ENCODE measurements around the gene ABTB2.

ABTB2 gene

DNA sequence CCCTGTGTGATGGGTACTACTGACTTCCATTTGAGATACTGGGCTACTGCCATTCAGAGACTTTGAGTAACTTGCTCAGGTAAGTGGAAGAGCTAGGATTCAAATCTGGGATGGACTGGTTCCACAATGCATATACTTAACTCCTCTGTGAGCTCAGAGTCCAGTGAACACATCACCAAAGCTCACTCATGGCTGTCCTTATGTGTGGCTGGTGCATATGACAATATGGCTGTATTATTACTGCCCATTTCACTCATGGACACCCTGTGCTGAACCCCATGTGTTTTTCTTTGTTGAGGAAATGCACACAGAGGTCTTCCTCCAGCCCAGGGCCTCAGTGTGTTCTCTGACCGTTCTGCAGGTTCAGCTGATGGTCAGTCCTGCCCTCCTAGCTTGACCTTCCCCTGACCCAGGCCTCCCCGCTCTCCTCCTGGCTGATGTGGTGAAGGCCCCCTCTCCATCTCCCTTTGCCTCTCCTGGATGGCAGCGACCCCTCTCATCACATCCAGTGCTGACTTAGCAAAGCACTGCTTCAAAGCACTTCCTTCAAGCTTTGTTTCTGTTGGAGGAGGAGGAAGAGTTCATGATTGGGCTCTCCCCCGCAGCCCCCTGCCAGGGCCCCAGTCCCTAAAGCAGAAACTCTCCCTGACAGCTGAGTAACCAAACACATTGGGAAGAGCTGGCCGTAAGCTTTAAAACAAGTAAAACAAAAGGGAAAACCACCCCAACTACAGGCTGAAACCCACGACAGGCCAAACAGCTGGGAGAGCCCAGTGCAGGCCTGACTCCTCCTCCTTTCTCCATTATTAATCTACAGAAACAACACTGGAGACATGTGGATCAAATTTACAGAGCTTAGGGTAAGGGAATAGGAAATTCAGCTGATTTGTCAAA is 151.2 kb downstream of the ABTB2 start:
- no peak for DNase-seq

DNA sequence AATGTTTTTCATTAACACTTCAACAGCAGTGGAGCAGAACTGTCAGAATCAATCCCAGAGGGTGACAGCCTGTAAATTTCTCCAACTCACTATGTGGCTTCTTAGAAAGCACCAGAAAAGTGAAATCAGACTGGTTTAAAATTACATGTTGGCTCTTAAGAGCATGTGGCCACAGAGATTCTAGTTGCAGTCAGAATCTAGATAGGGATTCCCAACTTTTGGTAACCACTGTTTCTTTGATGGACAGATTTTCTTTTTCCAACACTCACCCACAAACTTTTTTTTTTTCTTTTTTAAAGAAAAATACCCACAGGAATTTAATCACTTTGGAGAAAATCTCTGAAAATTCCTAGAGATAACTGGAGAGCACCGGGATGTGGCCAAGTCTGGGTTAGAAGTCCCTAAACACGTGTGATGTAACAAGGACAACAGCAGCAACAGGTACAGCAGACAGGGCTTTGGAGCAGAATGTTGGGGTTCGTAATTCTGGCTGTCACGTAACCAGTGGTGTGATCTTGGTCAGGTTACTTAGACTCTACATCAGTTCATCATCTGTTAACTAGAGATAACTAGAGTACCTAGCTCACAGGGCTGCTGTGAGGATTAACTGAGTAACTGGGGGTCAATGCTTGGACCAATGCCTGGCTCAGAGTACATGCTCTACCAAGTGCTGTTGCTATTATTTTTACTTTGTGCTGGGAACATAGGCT is 152.3 kb downstream of the ABTB2 start:
- no peak for DNase-seq

DNA sequence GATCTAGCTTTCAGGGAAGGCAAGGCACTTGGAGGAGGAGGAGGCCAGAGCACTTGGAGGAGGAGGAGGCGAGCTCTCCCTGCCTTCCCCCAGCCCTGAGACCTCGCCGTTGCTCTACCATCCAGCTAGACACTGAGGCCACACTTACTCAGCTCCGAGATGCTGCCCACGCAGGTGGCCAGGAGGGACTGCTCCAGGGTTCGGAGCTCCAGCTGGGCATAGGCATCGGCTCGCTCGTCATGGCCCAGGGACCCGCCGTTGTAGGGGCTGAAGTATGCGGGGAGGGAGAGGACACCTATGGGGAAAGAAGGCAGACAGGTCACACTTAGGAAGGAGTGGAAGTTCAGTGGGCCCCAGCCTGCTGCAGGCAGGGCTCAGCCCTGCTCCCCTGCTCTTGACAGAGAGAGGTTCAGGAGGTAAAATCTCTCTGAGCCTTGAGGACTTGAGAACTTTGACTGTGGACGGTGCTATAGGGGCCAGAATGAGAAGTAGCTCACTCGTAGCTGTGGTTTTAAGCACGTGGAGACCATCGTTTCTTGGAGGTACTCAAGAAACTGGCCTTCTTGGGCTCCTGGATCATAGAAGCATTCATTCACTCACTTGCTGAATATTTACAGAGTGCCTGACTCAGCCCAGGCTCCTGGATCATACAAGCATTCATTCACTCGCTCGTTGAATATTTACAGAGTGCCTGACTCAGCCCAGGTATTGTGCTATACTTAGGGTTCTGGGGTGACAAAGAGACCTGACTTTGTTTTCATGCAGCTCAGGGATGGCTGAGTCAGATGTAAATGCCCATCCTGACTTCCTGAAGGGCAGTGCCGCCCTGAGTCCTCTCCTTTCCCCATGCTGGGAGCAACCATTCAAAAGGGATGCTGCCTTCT is 153.2 kb downstream of the ABTB2 start:
- DNase-seq: no peak

DNA sequence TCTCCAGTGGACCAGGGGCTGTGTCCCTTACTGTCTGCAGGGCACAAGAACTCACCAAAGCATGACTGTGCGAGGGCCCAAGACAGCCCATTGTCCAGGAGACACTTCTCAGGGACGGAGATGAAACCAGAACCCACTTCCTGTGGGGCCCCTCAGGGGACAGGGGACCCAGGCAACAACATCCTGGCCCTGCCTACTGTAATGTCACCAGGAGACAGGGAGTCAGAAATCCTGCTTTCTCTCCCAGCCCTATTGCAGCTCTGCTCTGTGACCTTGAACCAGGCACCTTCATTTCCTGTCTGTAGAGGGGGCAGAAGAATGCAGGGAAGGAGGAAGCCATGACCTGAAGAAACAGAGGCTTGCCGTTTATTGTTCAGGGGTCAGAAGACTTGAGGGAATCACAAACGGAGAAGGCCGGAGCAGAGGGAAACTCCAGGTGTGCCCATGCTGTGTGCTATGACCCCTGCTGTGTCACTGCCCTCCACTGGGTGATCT is 154.4 kb downstream of the ABTB2 start:
- DNase-seq: peak; percentile 7

DNA sequence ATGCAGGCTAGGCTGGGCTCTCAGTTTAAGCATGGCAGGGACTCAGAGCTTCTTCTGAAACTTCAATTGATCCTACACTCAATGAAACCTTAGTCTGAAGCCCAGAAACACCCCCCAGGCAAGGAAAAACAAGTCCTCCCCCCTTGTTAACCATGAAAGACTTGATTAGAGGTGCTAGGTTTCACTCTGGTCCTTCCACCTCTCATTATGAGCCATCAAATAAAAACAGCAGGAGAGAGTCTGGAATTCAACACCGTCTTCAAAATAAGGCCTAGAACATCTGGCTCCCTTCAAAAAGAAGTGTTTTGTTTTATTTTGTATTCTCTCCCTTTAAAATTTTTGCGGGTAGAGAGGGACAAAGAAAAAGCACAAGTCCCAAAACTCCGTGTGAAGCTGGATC is 156.7 kb downstream of the ABTB2 start:
- DNase-seq: no peak

DNA sequence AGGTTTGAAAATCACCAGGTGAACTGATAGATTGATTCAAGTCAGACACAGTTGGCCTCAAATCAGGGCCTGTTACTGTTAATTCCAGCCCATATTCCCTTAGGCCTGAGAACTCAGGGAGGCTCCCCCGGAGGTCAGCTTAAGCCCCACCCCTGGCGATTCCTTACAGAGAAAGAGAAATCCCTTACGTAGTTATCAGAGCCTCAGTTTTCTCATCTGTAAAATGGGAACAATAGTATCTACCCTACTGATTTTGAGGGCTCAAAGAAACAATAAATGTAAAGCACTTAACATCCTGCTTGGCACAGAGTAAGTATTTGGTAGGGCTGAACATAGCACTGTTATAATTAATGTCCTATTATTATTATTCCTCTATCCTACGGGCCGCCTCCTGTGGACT is 158.3 kb downstream of the ABTB2 start:
- DNase-seq: no peak

DNA sequence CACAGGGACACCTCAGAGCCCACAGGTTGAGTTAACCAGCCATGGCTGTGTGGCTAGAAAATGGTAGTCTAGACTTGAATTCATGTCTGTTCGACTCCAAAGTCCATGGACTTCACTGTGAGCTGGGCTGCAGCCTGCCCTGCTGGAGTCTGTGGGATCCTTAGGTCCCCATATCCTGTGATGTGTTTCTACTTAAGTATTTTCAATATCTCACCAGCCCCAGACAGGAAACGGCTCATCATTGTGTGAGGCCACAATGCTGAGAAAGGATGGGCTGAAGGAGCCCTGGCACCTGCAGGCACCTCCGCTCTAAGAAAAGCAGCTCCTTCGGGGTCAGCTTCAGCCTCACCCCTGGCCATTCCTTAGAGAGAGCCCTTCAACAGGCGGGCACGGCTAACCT is 159.3 kb downstream of the ABTB2 start:
- DNase-seq: no peak

DNA sequence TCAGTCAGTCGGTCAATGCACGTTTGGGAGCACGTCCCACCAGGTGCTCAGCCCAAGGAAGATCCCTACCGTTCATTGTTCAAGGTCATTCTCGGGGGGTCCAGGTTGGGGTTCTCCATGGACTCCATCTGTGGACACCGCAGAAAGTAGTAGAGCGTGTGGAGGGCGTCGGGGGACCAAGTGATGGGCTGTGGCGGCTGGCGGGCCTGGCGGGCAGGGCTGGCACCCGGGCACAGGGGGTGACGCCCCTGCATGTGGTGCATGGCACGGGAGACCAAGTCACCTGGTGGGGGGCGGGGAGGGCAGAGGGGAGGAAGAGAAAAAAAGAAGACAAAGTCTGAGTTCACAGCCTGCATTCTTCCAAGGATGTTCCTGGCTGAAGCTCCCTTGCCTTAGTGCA is 160.6 kb downstream of the ABTB2 start:
- DNase-seq: no peak

DNA sequence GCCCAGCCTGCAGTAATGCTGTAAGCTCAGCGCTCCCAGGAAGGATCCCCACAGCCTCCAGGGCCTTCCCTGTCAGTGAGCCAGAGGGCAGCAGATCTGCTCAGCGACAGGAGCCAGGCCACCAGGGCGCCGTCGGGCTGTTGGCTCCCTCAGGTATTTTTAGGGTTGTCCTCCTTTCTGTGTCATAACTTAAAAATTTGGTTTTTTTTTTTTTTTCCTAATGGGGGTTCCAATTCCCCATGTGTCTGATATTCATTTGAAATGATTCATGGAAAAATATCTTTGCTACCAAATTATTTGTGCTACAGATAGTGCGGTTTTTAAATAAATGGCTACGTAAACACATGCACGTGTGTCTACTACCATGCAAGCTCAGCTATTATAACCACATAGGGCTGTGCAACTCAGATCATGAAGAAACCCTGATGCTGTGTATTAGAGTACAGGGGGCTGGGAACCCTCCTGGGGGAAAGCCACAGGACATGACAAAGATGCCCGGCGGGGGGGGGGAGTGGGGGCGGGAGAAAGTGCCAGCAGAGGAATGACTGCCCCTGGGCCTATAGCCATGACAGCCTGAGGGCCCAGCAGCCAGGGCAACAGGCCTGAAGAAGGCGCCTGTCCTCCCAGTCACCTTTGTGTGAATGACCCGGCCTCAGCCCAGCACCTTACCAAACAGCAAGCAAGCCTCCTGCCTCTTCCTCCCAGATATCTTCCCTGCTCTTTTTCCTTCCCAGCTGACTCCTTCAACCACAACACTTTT is 163.1 kb downstream of the ABTB2 start:
- no peak for DNase-seq

DNA sequence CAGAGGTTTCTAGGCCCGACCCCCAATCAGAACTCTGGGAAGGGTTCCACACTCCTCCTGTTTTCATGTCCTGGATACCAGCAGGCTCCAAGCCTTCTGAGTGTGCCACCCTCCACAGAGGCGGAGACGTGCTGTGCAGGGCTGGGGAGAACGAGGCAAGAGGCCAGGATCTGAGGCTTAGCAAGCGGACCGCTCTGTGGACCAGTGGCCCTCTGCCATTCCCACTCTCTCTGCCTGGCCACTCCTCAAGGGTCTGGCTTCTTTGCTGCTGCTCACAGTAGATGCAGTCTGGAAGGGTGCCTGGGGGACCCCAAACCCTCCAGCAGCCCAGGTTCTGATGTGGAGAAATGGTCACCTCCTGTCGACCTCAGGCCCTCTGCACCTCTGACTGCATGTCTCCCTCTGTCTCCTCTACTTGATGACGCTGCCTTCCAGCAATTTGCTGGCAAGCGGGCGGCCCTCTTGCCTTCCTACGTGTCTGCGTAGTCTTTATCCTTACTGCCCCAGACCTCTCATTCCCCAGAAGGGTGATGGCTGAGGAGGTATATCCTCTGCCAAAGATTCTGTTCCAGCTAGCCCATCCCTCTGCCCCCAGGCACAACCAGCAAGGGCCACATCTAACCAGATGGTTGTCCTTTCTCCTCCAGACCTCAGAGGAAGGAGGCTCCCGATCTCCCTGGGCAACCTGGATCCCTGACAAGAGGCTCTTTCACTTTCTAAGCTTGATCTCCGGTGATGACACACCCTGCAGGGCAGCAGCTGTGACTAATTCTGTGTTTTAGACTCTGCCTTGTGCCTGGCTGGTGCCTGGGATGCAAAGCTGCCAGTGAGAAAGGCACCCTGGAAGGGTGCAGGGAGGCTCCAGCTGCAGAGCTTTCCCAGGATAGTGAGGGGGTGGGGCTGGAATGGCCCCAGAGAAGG is 165.1 kb downstream of the ABTB2 start:
- DNase-seq: no peak

DNA sequence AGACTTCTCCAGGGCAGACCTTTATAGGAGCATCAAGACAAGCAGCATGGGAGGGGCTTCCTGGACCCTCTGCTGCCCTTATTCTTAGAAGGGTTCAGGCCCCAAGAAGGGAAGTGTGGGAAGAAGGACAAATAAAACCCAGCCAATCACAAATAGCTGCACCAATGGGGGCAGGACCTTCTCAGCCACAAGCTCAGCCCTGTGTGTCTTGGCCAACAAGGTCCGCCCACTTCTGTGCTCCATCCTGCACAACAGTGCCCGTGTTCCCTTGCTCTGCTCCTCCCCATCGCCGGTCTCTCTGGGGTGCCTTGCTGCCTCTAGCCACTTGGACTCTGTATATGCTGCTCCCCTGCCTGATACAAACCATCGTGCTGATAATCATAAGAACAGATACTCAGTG is 166.2 kb downstream of the ABTB2 start:
- no peak for DNase-seq

DNA sequence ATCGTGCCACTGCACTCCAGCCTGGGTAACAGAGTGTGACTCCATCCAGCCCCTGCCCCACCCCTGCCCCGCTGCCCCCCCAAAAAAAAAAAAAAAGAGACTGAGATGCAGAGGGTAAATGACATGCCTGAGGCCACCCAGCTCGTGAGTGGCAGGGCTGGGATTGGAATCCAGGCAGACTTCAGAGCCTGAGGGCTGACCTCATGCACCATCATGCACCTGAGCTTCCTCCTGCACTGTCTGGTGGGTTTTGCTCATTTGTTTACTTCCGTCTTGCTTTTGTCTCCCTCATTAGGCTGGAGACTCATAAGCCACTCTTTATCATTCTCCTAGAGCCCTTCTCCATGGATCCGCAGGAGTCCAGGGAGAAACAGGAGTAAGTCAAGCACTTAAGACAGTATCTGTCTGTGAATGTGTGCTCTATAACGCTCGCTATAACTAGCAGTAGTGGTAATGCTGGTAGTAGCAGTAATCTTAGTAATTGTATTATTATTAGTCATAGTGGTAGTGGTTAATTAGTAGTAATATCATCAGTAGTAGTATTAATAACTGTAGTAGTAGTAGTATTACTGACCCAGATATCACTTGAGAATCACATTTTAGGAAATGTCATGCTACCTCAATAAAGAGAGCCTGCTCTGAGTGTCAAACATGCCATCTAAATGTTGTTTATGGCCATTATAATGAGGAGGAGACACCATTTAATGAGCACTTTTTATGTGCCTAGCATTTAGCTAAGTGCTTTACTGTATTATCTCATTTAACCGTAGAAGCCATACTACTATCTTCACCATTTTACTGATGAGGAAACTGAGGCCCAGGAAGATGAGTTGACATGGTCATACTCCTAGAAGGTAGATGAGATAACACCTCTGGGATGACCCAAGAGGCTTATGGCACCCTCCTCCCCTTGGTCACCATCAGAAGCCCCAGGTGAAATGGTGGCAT is 167.3 kb downstream of the ABTB2 start:
- no peak for DNase-seq

DNA sequence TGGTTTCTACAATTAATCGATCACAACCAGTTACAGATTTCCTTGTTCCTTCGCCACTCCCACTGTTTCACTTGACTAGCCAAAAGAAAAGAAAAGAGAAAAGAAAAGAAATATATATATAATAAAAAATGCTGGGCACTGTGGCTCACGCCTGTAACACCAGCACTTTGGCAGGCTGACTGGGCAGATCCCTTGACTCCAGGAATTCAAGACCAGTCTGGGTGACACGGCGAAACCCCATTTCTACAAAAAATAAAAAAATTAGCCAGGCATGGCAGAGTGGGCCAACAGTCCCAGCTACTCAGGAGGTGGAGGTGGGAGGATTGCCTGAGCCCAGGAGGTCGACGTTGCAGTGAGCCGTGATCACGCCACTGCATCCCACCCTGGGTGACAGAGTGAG is 168.6 kb downstream of the ABTB2 start:
- DNase-seq: no peak

DNA sequence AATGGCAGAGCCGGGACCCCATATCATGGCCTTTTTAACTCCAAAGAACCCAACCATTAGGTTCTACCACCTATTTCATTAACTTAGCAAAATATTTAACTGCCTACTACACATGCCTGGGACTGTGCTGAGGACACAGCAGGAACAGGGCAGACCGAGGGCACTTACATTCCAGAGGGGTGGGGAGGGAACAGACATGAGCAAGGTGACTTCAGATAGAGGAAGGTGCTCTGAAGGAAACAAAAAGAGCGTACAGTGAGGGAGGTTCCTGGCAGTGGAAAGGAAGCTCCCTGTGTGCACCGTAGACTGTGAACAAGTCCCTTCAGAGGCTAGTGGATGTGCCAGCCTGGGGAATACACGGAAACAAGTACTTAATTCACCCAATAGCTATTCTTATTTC is 169.6 kb downstream of the ABTB2 start:
- no peak for DNase-seq

DNA sequence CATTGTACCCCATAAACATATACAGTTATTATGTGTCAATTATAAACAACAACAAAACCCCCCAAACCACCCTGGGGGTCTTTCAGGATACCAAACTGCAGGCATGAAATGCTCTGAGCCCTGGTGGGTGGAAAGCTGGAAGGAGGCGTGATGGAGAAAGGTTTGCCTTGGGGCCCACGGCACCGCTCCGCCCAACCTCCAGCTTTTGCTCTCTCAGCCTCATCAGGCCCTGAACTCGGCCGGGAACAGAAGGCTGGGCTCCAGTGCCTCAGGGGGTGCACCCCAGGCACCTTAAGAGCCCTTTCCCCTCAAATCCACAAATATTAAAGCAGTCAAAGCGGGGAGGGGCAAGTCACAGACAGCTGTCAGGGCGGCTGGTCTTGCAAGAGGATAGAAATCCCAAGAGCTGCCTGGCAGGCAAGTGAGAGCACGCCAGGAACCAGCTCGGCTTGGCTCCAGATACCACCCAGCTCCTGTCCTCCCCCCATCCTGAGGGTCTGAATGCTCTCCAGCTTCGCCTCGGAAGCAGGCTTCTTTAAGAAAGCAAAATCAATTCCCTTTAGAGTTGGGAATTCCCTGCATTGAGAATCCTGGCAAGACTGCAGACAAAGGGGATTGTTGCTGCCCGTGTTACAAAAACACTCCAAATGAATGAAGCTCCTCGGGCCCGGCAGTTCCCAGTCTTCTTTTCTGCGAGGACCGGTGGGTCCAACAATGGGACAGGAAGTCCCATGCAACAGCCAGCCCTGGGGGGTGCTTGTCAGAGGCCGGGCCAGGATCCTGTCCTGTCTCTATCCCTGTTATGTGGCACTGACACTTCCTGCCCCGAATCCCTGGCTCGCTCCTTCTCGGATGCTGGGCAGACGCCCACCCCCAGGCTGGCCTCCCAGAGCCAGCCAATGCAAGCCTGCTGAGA is 171.6 kb downstream of the ABTB2 start:
- DNase-seq: no peak

DNA sequence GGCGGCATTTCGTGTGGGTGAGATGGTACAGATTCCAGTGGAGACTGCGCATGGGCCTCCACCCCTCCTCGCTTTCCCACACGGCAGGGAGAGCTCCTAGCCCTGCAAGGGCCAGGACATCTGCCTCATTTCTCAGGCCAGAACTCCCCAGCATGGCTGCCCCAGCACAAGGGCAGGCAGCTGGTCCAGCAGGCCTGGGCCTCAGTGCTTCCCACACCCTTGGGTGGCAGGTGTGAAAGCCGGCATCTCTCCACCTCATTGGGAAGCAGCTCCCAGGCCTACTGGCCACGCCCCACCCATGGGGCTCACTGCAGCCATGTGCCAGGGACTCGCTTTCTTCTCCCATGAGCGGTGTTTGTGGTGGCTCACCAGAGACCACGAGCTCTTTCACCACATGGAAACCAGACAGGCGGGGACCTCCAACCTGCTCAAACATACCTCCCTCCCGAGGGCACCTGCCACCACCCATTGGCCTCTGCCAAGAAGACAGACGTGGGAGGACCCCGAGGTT is 173.2 kb downstream of the ABTB2 start:
- DNase-seq: no peak

DNA sequence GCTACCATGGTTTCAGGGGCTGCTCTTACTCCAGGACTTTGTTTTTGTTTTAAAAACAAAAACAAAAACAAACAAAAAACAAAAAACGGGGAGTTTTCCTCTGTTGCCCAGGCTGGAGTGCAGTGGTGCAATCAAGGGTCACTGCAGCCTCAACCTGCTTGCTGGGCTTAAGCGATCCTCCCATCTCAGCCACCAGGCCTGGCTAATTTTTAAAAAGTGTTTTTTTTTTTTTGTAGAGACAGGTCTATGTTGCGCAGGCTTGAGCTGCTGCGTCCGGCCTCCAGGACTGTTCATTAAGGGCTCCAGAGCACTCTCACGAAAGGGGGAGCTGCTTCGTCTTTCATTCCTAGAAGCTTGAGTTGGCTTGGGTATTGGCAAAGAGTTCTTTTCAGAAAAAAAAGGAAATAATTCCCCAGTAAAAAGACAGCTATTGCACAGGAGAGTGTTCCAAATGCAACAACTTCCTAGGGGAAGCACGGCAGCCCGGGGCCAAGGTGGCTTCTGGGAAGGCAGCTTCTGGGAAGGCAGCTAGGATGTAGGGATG is 173.9 kb downstream of the ABTB2 start:
- no peak for DNase-seq

DNA sequence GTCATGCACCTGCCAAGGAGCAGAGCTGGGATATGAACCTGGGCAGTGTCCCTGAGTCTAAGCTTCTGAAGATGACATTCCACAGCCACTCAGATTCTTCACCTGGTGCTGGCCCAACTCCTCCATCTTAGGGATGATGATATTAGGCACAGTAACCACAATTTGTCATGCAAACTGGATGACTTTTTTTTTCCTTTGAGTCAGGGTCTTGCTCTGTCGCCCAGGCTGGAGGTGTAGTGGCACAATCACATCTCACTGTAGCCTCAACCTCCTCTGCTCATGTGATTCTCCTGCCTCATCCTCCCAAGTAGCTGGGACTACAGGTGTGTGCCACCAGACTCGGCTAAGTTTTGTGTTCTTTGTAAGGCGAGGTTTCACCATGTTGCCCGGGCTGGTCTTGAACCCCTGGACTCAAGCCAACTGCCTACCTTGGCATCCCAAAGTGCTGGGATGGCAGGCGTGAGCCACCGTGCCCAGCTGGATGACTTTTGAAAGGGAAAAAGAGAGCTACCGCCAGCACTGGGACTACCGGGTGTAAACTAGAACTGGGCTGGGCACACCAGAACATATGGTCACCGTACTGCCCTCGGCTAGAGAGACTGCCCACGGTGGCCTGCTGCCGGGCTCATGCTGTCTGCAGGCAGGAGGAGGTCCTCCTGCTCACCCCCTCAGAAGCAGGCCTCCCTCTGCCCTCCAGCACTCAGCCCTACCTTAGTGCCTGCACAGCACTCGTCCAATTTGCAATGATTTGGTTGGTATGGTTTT is 174.7 kb downstream of the ABTB2 start:
- no peak for DNase-seq
